ENCODE data around the gene SCGB1D4. TPM values are rescaled to one million over a fixed set of nuclear protein-coding genes. Genes with fewer than 3 reads are reported as not detected.

SCGB1D4 gene
- polyA plus RNA-seq, 2 of the 4 experiments (the other 2 are of a cell fraction): not detected

DNA sequence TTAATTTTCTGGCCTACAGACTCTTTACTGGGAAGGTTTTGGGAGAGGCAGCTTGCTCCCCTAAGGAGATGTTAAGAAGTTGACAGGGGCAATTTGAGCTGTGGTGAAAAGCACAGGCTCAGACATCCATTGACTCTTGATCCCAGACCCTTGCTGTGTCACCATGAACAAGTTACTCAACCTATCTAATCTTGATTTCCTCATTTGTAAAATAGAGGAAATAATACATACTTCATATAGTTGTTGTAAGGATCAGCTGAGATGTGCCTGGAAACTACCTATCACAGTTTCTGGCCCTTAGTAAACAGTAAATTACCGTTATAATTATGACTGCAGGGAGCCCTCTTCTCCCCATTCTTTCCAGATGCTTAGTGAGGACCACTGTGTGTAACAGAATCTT, 16.6 kb upstream of the SCGB1D4 start:
- no peaks in the 10 kb centered on the region for H3K9me3 ChIP-seq
- ATAC-seq: no peak
- no peak overlapping the region for H3K4me3 ChIP-seq
- POLR2A ChIA-PET: no interaction called here
- no peaks in the 10 kb centered on the region for H3K4me1 ChIP-seq
- no peak for FAIRE-seq
- CTCF ChIA-PET: interaction anchor here (1.7 kb wide), 1 partner anchor 98 kb away, joined by 9 read pairs; no protein-coding TSS in a partner anchor
- no peak overlapping the region for H3K4me2 ChIP-seq
- WGBS (ENCODE audit: missing lambda C conversion rate): 4% methylated on average over 1 of the region's 1 CpG
- TF ChIP-seq BHLHE40 (IDR thresholded peaks at IDR 0.05; ENCODE audit: low read depth, low read length): no peak
- no peak for TF ChIP-seq POLR2AphosphoS2 (conservative IDR thresholded peaks at IDR 0.05; ENCODE audit: low read length)
- TF ChIP-seq JUN (IDR thresholded peaks at IDR 0.05): no peak
- TF ChIP-seq, protein P1, sequence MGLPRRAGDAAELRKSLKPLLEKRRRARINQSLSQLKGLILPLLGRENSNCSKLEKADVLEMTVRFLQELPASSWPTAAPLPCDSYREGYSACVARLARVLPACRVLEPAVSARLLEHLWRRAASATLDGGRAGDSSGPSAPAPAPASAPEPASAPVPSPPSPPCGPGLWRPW (IDR thresholded peaks at IDR 0.05): no peak
- H3K27ac ChIP-seq: no peak overlapping the region
- DNase-seq (ENCODE audit: low read depth in 1 of 2, low spot score in 1 of 2): no peak

DNA sequence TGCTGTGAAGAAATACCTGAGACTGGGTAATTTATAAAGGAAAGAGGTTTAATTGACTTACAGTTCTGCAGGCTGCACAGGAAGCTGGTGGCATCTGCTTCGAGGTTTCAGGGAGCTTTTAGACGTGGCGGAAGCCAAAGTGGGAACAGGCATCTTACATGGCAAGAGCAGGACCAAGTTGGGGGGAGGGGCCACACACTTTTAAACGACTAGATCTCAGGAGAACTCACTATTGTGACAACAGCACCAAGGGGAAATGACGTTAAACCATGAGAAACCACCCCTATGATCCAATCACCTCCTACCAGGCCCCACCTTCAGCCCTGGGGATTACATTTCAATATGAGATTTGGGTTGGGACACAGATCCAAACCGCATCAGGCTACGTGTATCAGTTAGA, 11.1 kb upstream of the SCGB1D4 start:
- ChIA-PET CTCF (interaction anchor here (1.0 to 3.1 kb wide), 17 partner anchors 10 to 172 kb away, joined by 3 to 56 read pairs (median 5); partner anchors contain the start of gene SCGB1D4), POLR2A (no interaction called here)
- H3K27ac ChIP-seq: no peak overlapping the region
- H3K4me3 ChIP-seq: no peak overlapping the region
- 37% methylated on average over 7 of the region's 7 CpGs for WGBS (ENCODE audit: missing lambda C conversion rate)
- no peak for DNase-seq (ENCODE audit: low read depth in 1 of 2, low spot score in 1 of 2)
- H3K9me3 ChIP-seq: peaks cover 21% of the 10 kb centered on the region
- no peak for TF ChIP-seq ZNF302 (CRISPR knock-in tag; IDR thresholded peaks at IDR 0.05)
- ATAC-seq: no peak
- no peak overlapping the region; the same call in 2 of the 3 replicates for H3K4me2 ChIP-seq
- FAIRE-seq: no peak
- no peaks in the 10 kb centered on the region for H3K4me1 ChIP-seq

DNA sequence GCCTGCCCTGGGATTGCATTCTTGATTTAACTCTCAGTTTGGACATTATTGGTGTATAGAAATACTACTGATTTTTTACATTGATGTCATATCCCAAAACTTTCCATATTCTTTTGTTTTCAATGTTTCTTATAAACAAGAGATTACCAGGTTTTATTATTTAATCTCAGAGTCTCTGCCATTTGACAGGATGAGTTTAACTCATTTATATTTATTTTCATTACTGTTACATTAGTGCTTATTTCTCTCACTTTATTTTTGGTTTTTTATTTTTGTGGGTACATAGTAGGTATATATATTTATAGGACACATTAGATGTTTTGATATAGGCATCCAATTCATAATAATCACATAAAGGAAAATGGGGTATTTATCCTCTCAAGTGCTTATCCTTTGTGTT, 9.1 kb upstream of the SCGB1D4 start:
- H3K4me3 ChIP-seq: no peak overlapping the region
- no peak for ATAC-seq
- no peaks in the 10 kb centered on the region for H3K4me1 ChIP-seq
- peaks cover 21% of the 10 kb centered on the region for H3K9me3 ChIP-seq
- CTCF ChIA-PET: no interaction called here
- POLR2A ChIA-PET: interaction anchor here (0.5 kb wide), 1 partner anchor 353 kb away, joined by 4 read pairs; no protein-coding TSS in a partner anchor
- FAIRE-seq: no peak
- DNase-seq (ENCODE audit: low read depth in 1 of 2, low spot score in 1 of 2): no peak
- H3K27ac ChIP-seq: no peak overlapping the region
- TF ChIP-seq RFX5 (IDR thresholded peaks at IDR 0.05) (no peak), EHMT2 (IDR thresholded peaks at IDR 0.05; ENCODE audit: low read depth) (no peak), HOXB5 (CRISPR knock-in tag; IDR thresholded peaks at IDR 0.05) (no peak), NFE2L2 (conservative IDR thresholded peaks at IDR 0.05; ENCODE audit: low read length) (no peak), POLR2A (IDR thresholded peaks at IDR 0.05; ENCODE audit: low read length) (no peak), HOXB13 (CRISPR knock-in tag; IDR thresholded peaks at IDR 0.05; ENCODE audit: low read depth) (no peak), FOSB (CRISPR knock-in tag; IDR thresholded peaks at IDR 0.05) (no peak), BHLHE40 (IDR thresholded peaks at IDR 0.05; ENCODE audit: low read depth, low read length) (no peak), RCOR1 (IDR thresholded peaks at IDR 0.05; ENCODE audit: low read depth, low read length) (no peak)
- TF ChIP-seq, protein P2, sequence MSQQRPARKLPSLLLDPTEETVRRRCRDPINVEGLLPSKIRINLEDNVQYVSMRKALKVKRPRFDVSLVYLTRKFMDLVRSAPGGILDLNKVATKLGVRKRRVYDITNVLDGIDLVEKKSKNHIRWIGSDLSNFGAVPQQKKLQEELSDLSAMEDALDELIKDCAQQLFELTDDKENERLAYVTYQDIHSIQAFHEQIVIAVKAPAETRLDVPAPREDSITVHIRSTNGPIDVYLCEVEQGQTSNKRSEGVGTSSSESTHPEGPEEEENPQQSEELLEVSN (IDR thresholded peaks at IDR 0.05; ENCODE audit: borderline replicate concordance, low read depth): no peak
- TF ChIP-seq, protein P3, sequence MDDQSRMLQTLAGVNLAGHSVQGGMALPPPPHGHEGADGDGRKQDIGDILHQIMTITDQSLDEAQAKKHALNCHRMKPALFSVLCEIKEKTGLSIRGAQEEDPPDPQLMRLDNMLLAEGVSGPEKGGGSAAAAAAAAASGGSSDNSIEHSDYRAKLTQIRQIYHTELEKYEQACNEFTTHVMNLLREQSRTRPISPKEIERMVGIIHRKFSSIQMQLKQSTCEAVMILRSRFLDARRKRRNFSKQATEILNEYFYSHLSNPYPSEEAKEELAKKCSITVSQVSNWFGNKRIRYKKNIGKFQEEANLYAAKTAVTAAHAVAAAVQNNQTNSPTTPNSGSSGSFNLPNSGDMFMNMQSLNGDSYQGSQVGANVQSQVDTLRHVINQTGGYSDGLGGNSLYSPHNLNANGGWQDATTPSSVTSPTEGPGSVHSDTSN (IDR thresholded peaks at IDR 0.05): no peak
- TF ChIP-seq, protein P4, sequence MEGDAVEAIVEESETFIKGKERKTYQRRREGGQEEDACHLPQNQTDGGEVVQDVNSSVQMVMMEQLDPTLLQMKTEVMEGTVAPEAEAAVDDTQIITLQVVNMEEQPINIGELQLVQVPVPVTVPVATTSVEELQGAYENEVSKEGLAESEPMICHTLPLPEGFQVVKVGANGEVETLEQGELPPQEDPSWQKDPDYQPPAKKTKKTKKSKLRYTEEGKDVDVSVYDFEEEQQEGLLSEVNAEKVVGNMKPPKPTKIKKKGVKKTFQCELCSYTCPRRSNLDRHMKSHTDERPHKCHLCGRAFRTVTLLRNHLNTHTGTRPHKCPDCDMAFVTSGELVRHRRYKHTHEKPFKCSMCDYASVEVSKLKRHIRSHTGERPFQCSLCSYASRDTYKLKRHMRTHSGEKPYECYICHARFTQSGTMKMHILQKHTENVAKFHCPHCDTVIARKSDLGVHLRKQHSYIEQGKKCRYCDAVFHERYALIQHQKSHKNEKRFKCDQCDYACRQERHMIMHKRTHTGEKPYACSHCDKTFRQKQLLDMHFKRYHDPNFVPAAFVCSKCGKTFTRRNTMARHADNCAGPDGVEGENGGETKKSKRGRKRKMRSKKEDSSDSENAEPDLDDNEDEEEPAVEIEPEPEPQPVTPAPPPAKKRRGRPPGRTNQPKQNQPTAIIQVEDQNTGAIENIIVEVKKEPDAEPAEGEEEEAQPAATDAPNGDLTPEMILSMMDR (IDR thresholded peaks at IDR 0.05): no peak
- no peak overlapping the region for H3K4me2 ChIP-seq

DNA sequence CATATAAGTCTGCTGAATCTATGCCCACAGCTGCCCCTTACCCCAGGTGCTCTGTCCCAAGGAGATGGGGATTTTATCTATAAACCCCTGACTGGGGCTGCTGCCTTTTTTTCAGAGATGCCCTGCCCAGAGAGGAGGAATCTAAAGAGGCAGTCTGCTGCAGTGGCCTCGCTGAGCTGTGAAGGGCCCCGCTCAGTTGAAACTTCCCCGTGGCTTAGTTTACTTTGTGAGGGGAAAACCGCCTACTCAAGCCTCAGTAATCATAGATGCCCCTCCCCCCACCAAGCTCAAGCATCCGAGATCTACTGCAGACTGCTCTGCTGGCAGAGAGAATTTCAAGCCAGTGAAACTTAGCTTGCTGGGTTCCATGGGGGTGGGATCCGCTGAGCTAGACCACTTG, 7.4 kb upstream of the SCGB1D4 start:
- POLR2A ChIA-PET: no interaction called here
- Histone ChIP-seq H3K9me3 (peaks cover 21% of the 10 kb centered on the region), H3K4me1 (no peaks in the 10 kb centered on the region), H3K4me2 (no peak overlapping the region), H3K27ac (no peak overlapping the region), H3K4me3 (no peak overlapping the region)
- CTCF ChIA-PET: interaction anchor here (0.7 to 1.6 kb wide), 6 partner anchors 8 to 198 kb away, joined by 3 to 5 read pairs (median 4); no protein-coding TSS in a partner anchor
- DNase-seq (ENCODE audit: low read depth in 1 of 2, low spot score in 1 of 2) (no peak), ATAC-seq (no peak), FAIRE-seq (no peak)
- WGBS (ENCODE audit: missing lambda C conversion rate): 7% methylated on average over 6 of the region's 6 CpGs
- TF ChIP-seq NFE2L2 (conservative IDR thresholded peaks at IDR 0.05; ENCODE audit: low read length): no peak
- TF ChIP-seq, protein P5, sequence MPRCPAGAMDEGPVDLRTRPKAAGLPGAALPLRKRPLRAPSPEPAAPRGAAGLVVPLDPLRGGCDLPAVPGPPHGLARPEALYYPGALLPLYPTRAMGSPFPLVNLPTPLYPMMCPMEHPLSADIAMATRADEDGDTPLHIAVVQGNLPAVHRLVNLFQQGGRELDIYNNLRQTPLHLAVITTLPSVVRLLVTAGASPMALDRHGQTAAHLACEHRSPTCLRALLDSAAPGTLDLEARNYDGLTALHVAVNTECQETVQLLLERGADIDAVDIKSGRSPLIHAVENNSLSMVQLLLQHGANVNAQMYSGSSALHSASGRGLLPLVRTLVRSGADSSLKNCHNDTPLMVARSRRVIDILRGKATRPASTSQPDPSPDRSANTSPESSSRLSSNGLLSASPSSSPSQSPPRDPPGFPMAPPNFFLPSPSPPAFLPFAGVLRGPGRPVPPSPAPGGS (IDR thresholded peaks at IDR 0.05): no peak
- TF ChIP-seq RAD21 (conservative IDR thresholded peaks at IDR 0.05 in 1 of 2, IDR thresholded peaks at IDR 0.05 in 1 of 2): no peak
- TF ChIP-seq EHF (CRISPR knock-in tag; IDR thresholded peaks at IDR 0.05): no peak
- TF ChIP-seq HDAC2 (IDR thresholded peaks at IDR 0.05): no peak
- TF ChIP-seq HEYL (CRISPR knock-in tag; IDR thresholded peaks at IDR 0.05): no peak
- no peak for TF ChIP-seq BHLHE40 (IDR thresholded peaks at IDR 0.05; ENCODE audit: low read depth, low read length)
- no peak for TF ChIP-seq POLR2A (IDR thresholded peaks at IDR 0.05; ENCODE audit: low read length)
- TF ChIP-seq, protein P6, sequence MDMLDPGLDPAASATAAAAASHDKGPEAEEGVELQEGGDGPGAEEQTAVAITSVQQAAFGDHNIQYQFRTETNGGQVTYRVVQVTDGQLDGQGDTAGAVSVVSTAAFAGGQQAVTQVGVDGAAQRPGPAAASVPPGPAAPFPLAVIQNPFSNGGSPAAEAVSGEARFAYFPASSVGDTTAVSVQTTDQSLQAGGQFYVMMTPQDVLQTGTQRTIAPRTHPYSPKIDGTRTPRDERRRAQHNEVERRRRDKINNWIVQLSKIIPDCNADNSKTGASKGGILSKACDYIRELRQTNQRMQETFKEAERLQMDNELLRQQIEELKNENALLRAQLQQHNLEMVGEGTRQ (IDR thresholded peaks at IDR 0.05): no peak
- TF ChIP-seq, protein P7, sequence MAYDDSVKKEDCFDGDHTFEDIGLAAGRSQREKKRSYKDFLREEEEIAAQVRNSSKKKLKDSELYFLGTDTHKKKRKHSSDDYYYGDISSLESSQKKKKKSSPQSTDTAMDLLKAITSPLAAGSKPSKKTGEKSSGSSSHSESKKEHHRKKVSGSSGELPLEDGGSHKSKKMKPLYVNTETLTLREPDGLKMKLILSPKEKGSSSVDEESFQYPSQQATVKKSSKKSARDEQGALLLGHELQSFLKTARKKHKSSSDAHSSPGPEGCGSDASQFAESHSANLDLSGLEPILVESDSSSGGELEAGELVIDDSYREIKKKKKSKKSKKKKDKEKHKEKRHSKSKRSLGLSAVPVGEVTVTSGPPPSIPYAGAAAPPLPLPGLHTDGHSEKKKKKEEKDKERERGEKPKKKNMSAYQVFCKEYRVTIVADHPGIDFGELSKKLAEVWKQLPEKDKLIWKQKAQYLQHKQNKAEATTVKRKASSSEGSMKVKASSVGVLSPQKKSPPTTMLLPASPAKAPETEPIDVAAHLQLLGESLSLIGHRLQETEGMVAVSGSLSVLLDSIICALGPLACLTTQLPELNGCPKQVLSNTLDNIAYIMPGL (CRISPR knock-in tag; IDR thresholded peaks at IDR 0.05; ENCODE audit: borderline replicate concordance): no peak
- no peak for TF ChIP-seq ZC3H11A (IDR thresholded peaks at IDR 0.05)

Measured in A549 (cell line).